CD4-positive, CD25-positive, alpha-beta regulatory T cell (primary cell): Measurements from ENCODE around the gene DUSP1. TPM values are rescaled to one million over a fixed set of nuclear protein-coding genes. Genes with fewer than 3 reads are reported as not detected.

Experiments
- ATAC-seq, 2 donors: fragments of 150-1000 bp; cut with Tn5 transposase; one replicate each; pipeline ENCODE4 v1.10.0; 2021; ENCODE audit warnings: low read depth in 2 of 2, moderate number of reproducible peaks in 2 of 2, moderate library complexity in 1 of 2
- DNase-seq, 3 donors: peaks; one replicate each; pipeline versions ENCODE4 v3.0.0 to v3.0.0-alpha.2; 2012 to 2022; ENCODE audit warnings: mixed read lengths in 1 of 3
- H3K27ac ChIP-seq: one replicate; pipeline ENCODE4 v1.7.0; 2013; ENCODE audit warnings: mild to moderate bottlenecking, low read length; ENCODE audit not compliant: insufficient read depth, poor library complexity, severe bottlenecking
- H3K27me3 ChIP-seq: one replicate; pipeline ENCODE4 v1.7.0; 2013; ENCODE audit warnings: low read length; ENCODE audit not compliant: control insufficient read depth, insufficient read depth
- H3K36me3 ChIP-seq: one replicate; pipeline ENCODE4 v1.7.0; 2013; ENCODE audit warnings: mild to moderate bottlenecking, low read length, moderate library complexity; ENCODE audit not compliant: control insufficient read depth, insufficient read depth
- H3K4me1 ChIP-seq: 2 replicates; pipeline ENCODE4 v1.7.0; 2013; ENCODE audit warnings: mild to moderate bottlenecking, low read length; ENCODE audit not compliant: insufficient read depth, control insufficient read depth, poor library complexity, severe bottlenecking
- H3K4me3 ChIP-seq: one replicate; pipeline ENCODE4 v1.7.0; 2013; ENCODE audit warnings: low read depth, mild to moderate bottlenecking, low read length, moderate library complexity
- H3K9me3 ChIP-seq, 2 experiments: 1 replicate in 1 of 2; 2 replicates in 1 of 2; pipeline ENCODE4 v1.7.0; 2013; ENCODE audit warnings: low read length in 2 of 2, mild to moderate bottlenecking in 1 of 2, moderate library complexity in 1 of 2; ENCODE audit not compliant: control insufficient read depth in 2 of 2
- H3K27ac Mint-ChIP-seq, 3 donors: one replicate each; pipeline ENCODE4 v1.8.0; 2020 to 2022; ENCODE audit warnings: mild to moderate bottlenecking in 3 of 3, mixed read lengths in 3 of 3, moderate library complexity in 2 of 3
- H3K27me3 Mint-ChIP-seq: one replicate; pipeline ENCODE4 v1.8.0; 2022; ENCODE audit warnings: mild to moderate bottlenecking, mixed read lengths
- H3K36me3 Mint-ChIP-seq: one replicate; pipeline ENCODE4 v1.8.0; 2020; ENCODE audit warnings: mixed read lengths
- H3K4me1 Mint-ChIP-seq, 4 donors: one replicate each; pipeline ENCODE4 v1.8.0; 2020 to 2022; ENCODE audit warnings: mixed read lengths in 4 of 4, mild to moderate bottlenecking in 1 of 4
- H3K4me3 Mint-ChIP-seq, 4 donors: one replicate each; pipeline ENCODE4 v1.8.0; 2020 to 2022; ENCODE audit warnings: mild to moderate bottlenecking in 4 of 4, mixed read lengths in 4 of 4, moderate library complexity in 3 of 4
- H3K9me3 Mint-ChIP-seq, 7 donors: one replicate each; pipeline ENCODE4 v1.8.0; 2020 to 2022; ENCODE audit warnings: mixed read lengths in 7 of 7, mild to moderate bottlenecking in 3 of 7, moderate library complexity in 2 of 7
- polyA plus RNA-seq, 4 donors: library from polyadenylated mRNA; unstranded; fragments of 300-500 nt; fragmentation: Illumina TruSeq; gene quantifications; one replicate each; pipeline ENCODE4 v1.2.3, GENCODE V29; 2021
- total RNA-seq: library from RNA; stranded (reverse); gene quantifications from one replicate; pipeline ENCODE4 v1.2.3, GENCODE V29; 2022

The DUSP1 gene
- total and polyA plus RNA-seq, 5 donors from 2014 or later: 298 to 2,095 (median 511) TPM

DNA sequence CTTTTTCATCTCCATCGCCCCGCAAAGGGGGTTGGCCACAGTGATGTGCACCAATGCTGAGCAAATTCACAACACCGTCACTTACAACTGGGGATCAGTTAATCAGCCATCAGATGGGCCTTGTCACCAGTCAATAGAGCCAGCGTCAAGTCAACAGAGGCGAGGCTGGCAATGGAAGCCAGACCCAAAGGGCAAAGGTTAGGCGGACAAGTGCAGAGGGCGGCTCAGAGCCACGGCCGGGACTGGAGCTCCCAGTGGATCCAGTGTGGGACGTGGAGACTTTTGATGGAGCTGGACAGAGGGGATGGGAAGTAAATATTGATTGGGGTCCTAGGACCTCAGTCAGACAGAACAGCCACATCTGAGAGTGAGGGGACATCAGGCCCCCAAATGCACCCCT lies 45.7 kb downstream of the DUSP1 start:
- H3K27me3 Mint-ChIP-seq: peaks cover 11% of the 10 kb centered on the region
- H3K27me3 ChIP-seq: no peaks in the 10 kb centered on the region
- DNase-seq (no peak), ATAC-seq (no peak)
- H3K36me3 Mint-ChIP-seq: no peaks in the 10 kb centered on the region
- H3K4me1 Mint-ChIP-seq: peaks cover 0 to 6% (median 3%) of the 10 kb centered on the region in 4 donors
- no peak overlapping the region for H3K4me3 Mint-ChIP-seq
- H3K27ac ChIP-seq: no peak overlapping the region
- H3K9me3 Mint-ChIP-seq: peaks cover 0 to 2% (median 0%) of the 10 kb centered on the region in 7 donors
- no peaks in the 10 kb centered on the region for H3K4me1 ChIP-seq
- H3K9me3 ChIP-seq: no peaks in the 10 kb centered on the region
- H3K27ac Mint-ChIP-seq: no peak overlapping the region
- no peaks in the 10 kb centered on the region for H3K36me3 ChIP-seq
- no peak overlapping the region for H3K4me3 ChIP-seq

DNA sequence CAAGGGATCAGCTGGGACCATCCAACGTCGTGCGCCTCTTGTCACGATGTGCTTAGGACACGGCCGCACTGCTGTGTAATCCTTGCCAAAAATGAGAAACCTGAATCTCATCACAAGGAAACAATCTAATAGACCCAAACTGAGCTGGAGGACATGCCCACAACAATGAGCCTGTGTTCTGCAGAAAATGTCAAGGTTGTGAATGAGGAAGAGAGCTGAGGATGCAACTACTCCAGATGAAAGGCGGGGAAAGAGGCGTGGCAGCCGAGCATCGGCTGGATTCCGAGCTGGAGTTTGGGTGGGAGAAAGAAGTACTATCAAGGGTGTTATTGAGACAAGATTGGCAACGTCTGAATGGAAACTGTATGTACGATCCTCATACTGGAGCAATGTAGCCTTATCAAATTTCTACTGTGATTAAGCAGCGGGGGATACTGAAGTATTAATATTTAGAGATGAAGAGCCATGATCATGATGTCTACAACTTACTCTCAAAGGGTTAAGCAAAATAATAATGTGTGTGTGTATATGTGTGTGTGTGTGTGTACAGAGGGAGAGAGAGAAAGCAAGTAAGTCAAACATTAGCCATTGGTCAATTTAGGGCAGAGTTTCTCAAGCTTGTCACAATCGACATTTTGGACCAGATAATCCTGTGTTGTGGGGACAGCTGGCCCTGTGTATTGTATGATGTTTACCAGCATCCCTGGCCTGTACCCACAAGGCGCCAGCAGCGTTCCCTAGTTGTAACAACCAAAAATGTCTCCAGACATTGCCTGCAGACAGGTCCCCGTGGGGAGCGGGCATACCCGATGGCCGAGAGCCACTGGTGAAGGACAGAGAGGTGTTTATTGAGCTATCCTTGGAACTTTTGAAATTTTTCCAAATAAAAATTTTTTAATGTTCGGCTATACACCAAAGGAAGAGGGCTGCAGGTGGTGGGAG lies 46.5 kb downstream of the DUSP1 start:
- H3K27ac ChIP-seq: no peak overlapping the region
- H3K36me3 Mint-ChIP-seq: no peaks in the 10 kb centered on the region
- H3K4me1 ChIP-seq: no peaks in the 10 kb centered on the region
- H3K4me1 Mint-ChIP-seq: peaks cover 0 to 10% (median 3%) of the 10 kb centered on the region in 4 donors
- no peak overlapping the region for H3K27ac Mint-ChIP-seq
- H3K4me3 ChIP-seq: no peak overlapping the region
- no peaks in the 10 kb centered on the region for H3K27me3 ChIP-seq
- DNase-seq: no peak
- no peaks in the 10 kb centered on the region for H3K36me3 ChIP-seq
- H3K4me3 Mint-ChIP-seq: no peak overlapping the region
- peaks cover 11% of the 10 kb centered on the region for H3K27me3 Mint-ChIP-seq
- no peaks in the 10 kb centered on the region for H3K9me3 ChIP-seq
- H3K9me3 Mint-ChIP-seq: peaks cover 0 to 2% (median 0%) of the 10 kb centered on the region in 7 donors
- no peak for ATAC-seq

DNA sequence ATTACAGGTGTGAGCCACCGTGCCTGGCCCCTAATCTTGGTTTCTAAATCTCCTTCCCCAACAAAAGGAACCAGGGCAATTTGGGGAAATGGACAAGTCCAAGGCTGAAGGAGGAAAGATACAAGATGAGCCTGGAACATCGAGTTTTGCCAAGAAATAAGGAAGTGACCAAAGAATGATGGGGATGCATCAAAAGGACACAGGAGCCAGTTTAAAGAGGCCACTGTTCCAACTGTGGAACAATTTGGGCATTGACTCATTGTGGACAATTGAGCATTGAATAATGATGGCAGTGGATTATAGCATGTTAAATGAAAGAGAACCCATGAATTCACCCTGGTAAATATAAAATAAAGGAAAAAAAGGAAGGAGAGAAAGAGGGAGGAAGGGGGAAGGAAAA lies 47.5 kb downstream of the DUSP1 start:
- Mint-ChIP-seq H3K27me3 (peaks cover 11% of the 10 kb centered on the region), H3K4me1 (peaks cover 0 to 10% (median 3%) of the 10 kb centered on the region in 4 donors), H3K9me3 (peaks cover 0 to 2% (median 0%) of the 10 kb centered on the region in 7 donors), H3K27ac (no peak overlapping the region), H3K36me3 (no peaks in the 10 kb centered on the region), H3K4me3 (no peak overlapping the region)
- H3K27ac ChIP-seq: no peak overlapping the region
- H3K4me3 ChIP-seq: no peak overlapping the region
- no peaks in the 10 kb centered on the region for H3K36me3 ChIP-seq
- H3K9me3 ChIP-seq: no peaks in the 10 kb centered on the region
- ATAC-seq (no peak), DNase-seq (no peak)
- H3K27me3 ChIP-seq: peaks cover 3% of the 10 kb centered on the region
- no peaks in the 10 kb centered on the region for H3K4me1 ChIP-seq

DNA sequence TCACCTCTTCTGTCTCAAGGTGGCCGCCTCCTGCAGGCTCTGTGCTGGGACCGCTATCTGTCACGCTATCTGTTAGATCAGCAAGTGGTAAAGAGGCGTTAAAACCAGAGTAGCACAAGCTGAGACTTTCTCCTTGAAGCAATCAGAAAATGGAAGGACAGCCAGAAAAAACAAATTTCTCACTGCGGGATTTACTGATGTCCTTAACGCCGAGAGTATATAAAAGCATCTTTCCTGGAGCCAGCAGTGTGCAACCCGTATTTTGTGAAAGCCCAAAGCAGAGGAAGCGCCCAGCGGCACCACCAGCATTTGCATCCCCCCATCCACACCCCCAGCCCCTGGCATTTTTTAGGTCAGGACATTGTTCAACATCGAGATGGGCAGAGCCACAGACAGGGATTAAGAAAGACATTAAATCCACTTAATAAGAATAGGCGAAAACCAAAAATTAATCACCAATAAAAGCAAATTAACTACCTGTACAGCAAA lies 48.6 kb downstream of the DUSP1 start:
- no peak overlapping the region for H3K27ac ChIP-seq
- no peak overlapping the region for H3K4me3 Mint-ChIP-seq
- DNase-seq: no peak

DNA sequence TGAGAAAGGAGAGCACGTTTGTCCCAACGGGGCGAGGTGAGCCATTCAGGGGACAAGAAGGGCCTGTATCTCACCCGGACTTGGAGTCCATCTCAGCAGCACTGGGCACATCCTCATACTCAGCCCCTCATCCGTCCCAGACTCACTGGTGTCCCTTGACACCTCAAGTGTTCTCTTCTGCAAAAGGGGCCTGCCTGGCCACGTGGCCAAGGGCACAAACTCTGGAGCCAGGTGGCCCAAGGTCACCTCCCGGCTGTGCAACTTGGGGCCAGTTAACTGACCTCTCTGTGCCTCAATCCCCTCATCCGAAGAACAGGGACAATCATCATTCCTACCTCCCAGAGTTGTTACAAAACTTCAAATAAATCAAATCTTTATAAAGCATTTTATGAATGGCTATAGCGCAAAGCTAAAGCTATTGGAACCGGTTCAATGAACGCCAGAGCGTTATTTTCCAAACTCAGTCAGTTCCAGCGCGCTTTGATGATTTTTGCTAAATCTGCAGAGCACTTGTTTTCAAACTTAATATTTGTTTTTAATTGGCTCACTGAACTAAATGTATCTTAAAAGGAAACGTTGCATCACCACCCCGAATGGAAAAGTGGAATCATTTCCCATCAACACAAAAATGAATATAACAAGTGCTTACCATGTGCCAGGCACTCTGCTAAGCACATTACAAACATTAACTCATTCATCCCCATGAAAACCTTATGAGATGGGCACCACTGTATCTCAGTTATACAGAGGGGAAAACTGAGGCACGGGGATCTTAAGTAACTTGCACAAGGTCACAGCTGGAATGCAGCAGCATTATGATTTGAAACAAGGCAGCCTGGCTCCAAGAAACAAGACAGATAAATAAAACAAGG lies 49.3 kb downstream of the DUSP1 start:
- Histone ChIP-seq H3K27me3 (peaks cover 3% of the 10 kb centered on the region), H3K9me3 (no peaks in the 10 kb centered on the region), H3K4me3 (no peak overlapping the region), H3K4me1 (no peaks in the 10 kb centered on the region), H3K27ac (no peak overlapping the region), H3K36me3 (no peaks in the 10 kb centered on the region)
- Mint-ChIP-seq H3K4me3 (no peak overlapping the region), H3K4me1 (peaks cover 0 to 14% (median 5%) of the 10 kb centered on the region in 4 donors), H3K27me3 (peaks cover 11% of the 10 kb centered on the region), H3K9me3 (peaks cover 0 to 2% (median 0%) of the 10 kb centered on the region in 7 donors), H3K36me3 (no peaks in the 10 kb centered on the region), H3K27ac (peak overlapping the region in 1 of 3 donors; percentile 22)
- no peak for ATAC-seq
- no peak for DNase-seq

More for the DNA sequence above, 48.6 kb downstream of the DUSP1 start:
- no peak overlapping the region for H3K4me3 ChIP-seq
- no peaks in the 10 kb centered on the region for H3K9me3 ChIP-seq
- Mint-ChIP-seq H3K36me3 (no peaks in the 10 kb centered on the region), H3K4me1 (peaks cover 0 to 10% (median 3%) of the 10 kb centered on the region in 4 donors), H3K27ac (no peak overlapping the region), H3K9me3 (peaks cover 0 to 2% (median 0%) of the 10 kb centered on the region in 7 donors), H3K27me3 (peaks cover 11% of the 10 kb centered on the region)
- H3K27me3 ChIP-seq: peaks cover 3% of the 10 kb centered on the region
- no peaks in the 10 kb centered on the region for H3K4me1 ChIP-seq
- no peaks in the 10 kb centered on the region for H3K36me3 ChIP-seq
- no peak for ATAC-seq

DNA sequence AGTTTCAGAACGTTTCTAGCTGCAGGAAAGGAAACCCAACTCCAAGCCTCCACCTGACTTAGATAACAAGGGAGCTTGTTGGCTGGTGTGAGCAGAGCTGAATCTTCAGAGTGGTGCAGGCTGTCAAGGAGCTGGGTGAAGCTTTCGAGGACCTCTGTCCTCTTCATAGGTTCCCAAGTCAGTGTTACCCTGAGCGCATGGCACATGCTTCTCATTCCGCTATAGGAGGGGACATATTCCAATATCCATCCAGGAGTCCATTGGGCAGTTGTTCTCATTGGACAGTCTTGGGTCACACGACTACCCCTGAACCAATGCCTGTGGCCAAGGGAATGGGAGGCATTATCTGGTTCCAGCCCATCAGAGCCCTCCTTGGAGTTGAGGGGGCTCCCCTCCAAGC lies 50.3 kb downstream of the DUSP1 start:
- ATAC-seq: no peak
- H3K9me3 ChIP-seq: no peaks in the 10 kb centered on the region

DNA sequence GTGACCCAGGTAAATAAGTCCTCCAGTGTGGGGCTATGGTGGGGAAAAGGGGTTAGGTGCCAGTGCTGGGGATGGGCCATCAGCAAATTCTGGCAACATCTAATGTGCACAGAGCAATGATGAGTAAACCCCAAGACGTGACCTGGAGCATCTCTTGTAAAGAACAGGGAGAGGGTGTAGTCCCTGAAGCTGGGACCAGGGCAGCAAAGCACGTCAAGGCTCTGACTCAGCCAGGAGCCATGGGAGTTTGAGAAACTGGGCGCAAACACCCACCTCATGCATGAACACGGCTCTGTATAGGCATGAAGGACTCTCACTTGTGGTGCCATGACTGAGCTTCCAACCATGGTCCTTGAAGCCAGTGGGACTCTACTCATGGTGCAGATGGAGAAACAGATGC lies 51.8 kb downstream of the DUSP1 start:
- ATAC-seq (no peak), DNase-seq (no peak)
- Histone ChIP-seq H3K4me3 (no peak overlapping the region), H3K4me1 (no peaks in the 10 kb centered on the region), H3K9me3 (no peaks in the 10 kb centered on the region), H3K27ac (no peak overlapping the region), H3K36me3 (no peaks in the 10 kb centered on the region), H3K27me3 (peaks cover 3% of the 10 kb centered on the region)
- Mint-ChIP-seq H3K4me3 (no peak overlapping the region), H3K27ac (no peak overlapping the region), H3K36me3 (no peaks in the 10 kb centered on the region), H3K27me3 (peaks cover 8% of the 10 kb centered on the region), H3K4me1 (peaks cover 0 to 16% (median 6%) of the 10 kb centered on the region in 4 donors), H3K9me3 (no peaks in the 10 kb centered on the region)

More for the DNA sequence above, 50.3 kb downstream of the DUSP1 start:
- Mint-ChIP-seq H3K9me3 (no peaks in the 10 kb centered on the region), H3K27me3 (peaks cover 11% of the 10 kb centered on the region), H3K36me3 (no peaks in the 10 kb centered on the region), H3K4me3 (no peak overlapping the region), H3K4me1 (peaks cover 0 to 16% (median 6%) of the 10 kb centered on the region in 4 donors), H3K27ac (no peak overlapping the region)
- no peaks in the 10 kb centered on the region for H3K4me1 ChIP-seq
- no peak for DNase-seq
- H3K4me3 ChIP-seq: no peak overlapping the region
- no peak overlapping the region for H3K27ac ChIP-seq
- peaks cover 3% of the 10 kb centered on the region for H3K27me3 ChIP-seq
- no peaks in the 10 kb centered on the region for H3K36me3 ChIP-seq
